NCI-H82 treated with DMSO at 0.1 percent for 48 hours (cell line): Measurements from ENCODE around the gene THAP9.
A peak's percentile ranks its signal among the peaks of the same experiment; 100 is the strongest.
"Not testable (repeated sequence)": the region's sequence is repeated elsewhere in the genome, so short reads cannot be mapped to it uniquely, and the experiment has no call there.

Experiments used
- DNase-seq: peaks from one replicate; lab custom pipeline; 2025; ENCODE audit not compliant: unreplicated experiment; lab: John Stamatoyannopoulos, UW

The THAP9 gene

DNA sequence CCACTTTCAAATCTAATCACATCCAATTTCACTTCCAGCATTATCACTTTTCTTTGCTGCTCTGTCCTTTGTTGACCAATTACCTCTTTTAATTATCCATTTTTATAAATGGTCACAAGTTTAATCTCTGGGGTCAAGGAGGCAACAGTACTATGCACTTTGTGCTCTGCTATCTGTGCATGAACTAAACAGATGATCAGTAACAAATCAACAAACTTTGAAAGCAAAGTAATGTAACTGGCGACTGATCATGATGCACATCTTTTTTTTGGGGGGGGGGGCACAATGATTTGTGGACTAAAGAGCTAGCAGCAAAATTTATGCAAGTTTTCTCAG lies 8.1 kb upstream of the THAP9 start:
- DNase-seq = no peak

DNA sequence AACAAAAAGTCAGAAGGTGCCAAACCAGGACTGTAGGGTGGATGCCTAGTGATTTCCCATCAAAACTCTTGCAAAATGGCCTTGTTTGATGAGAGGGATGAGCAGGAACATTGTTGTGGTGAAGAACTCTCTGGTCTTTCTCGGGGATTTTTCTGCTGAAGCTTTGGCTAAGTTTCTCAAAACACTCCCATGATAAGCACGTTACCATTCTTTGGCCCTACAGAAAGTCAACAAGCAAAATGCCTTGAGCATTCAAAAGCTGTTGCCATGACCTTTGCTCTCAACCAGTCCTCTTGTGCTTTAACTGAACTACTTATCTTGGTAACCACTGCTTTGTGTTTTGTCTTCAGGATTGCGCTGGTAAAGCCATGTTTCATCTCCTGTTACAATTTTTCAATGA lies 6.6 kb upstream of the THAP9 start:
- DNase-seq = no peak

DNA sequence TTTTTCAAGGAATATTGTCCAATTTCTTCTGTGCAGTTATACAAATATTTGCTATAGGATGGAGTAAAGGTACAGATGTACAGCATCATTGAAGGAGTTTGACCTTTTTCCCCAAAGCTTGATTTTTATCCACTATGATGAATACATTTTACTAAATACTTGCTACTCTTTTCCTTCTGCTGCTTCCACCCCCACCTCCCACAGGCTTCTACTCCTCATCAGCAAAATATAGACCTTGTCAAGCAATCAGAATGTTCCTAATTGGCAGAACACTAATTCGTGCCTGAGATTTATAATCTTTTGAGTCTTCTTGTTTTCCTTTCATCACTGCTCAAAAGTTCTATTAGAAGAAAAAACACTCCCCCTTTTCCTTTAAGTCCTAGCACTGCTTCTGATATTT lies 3.8 kb upstream of the THAP9 start:
- no peak for DNase-seq

DNA sequence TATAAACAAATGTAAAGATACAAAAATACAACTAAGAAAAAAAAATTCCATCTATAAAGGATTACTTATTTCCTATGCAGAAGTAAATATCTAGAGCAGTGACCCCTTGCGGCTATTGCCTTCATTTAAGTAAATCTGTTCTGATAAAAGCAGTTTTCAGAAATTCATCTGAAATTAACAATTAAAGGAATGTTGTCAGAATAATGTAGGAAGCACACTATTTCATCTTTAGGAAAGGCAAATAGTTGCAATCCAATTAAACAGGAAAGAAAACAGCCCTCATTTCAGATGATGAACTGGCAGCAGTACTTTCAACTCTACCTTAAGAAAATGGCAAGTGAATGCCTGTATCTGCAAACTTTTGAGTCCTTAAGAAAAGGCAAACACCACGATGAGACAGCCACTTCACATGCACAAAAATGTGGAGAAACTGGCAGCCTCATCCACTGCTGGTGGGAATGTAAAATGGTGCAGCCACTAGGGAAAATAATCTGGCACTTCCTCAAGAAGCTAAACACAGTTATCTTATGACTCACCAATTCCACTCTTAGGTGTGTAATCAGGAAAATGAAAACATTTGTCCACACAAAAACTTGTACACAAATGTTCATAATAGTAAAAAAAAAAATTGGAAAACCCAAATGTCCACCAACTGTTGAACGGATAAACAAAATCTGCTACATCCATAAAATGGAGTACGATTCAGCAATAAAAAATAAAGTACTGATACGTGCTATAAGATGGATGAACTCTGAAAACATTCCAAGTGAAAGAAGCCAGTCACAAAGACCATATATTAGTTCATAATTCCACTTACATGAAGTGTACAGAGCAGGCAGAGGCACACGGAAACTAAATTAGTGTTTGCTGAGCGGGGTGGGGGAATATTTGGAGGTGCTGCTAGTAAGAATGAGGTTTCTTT lies 2.0 kb upstream of the THAP9 start:
- DNase-seq = no peak

DNA sequence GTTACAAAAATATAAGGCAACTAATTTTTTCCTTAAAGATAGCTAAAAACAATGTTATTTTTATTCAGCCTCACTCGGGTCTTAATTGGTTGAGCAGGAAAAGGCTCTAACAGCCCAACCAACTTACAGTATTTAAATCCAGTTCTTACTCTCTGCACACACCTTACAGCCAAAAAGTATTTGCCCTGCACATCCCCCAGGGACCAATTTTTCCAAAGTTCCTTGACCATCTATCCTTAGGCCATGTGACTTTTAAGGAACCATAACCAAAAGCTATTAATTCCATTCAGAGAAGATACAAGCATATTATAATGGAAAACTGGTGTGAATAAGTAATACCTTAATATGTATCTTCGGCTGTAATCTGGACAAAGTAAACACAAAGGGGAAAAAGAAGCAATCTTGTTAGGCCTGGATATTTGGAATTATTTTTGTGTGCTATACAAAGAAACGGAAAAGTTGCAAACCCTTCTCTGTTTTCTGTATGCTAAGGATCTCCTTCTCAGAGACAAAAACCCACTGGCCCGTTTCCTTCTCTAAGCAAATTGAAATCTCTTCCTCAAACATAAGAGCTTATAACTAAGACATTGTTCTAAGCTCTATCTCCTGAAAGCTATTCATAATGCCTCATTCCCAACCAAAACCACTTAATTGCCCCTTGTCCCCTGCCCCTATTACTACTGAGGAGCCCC lies 1.0 kb upstream of the THAP9 start:
- DNase-seq = no peak

DNA sequence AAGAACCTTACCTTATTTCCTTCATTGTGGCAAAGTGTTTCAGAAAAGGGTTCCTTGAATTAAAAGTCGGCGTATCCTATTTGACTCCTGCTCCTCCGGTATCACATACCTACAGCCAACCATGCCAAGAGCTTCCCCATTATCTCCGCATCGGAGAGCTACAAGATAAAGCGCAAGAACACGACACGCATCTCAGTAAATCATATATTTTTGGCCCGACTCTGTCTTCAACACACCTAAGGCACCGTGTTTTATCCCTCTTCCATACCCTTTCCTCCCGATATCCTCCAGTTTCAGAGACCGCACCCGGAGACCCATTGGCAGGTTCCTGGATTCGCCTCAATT lies 497 bp upstream of the THAP9 start:
- no peak for DNase-seq

DNA sequence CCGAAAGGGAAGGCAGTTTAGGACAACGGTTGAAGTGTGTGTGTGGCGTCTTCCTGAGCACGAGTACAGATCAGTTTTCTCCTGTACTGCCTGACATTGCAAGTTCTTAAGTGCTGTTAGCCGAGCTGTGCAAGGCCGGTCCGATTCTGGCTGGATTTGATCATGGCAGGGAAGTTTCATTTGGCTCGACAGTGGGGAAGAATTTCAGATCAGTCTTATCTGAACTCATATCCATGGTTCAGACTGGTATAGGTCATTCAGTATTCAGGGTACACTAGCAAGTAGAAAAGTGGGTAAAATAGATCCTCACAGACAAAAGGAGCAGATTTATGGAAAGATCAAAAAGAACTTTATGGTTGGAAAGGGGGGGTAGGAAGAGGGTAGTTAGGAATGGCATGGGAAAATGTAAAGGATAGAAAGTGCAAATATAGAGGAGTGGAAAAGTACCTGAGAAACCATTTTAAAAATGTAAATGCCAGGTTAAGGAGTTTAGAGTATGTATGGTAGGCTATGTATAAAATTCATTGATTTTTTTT lies 716 bp downstream of the THAP9 start:
- peak; percentile 72 for DNase-seq

DNA sequence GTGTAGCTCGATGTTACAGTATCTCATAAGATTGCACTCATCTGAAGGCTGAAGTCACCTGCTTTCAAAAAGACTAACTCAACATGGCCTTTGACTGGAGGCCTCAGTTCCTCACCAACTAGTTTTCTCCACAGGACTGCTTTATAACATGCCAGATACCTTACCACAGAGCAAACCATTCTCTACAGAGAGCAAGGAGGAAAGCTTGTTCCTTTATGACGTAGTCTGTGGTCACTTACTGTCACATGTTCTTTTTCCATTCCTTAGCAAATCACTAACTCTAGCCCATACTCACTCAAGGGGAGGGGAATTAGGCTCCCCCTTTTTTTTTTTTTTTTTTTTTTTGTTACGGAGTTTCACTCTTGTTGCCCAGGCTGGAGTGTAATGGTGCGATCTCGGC lies 3.2 kb downstream of the THAP9 start:
- no peak for DNase-seq

DNA sequence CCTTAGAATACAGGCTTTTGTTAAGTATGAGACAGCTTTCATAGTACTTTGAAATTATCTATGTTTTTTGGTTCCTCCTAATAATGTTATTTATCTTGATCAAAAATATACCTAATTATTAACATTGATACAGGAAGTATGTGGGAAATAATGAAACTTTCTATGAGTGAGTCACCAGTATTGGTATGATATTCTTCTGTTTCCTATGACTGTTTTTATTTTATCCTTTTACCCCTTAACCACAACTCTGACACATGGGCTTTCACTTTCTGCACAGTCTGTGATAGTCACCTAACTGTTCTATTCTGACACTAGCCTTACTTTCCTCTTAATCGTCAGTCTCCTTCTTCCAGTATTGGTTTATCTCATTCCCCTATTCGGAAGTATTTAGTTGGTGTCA lies 4.7 kb downstream of the THAP9 start:
- no peak for DNase-seq

DNA sequence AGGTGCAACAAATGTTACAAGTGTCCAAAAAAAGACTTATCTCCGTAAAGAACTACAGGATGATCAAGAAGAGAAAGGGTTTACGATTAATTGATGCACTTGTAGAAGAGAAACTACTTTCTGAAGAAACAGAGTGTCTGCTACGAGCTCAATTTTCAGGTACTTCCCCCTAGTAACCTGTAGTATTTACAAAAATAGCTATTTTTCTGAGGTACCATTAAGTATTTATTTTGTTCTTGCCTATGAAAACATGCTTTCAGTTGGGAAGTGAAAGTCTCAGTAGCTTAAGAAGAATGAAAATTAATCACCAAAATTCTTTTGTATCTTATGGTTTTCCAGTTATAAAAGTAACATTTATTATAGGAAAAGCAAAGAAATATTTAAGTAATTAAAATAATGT lies 5.9 kb downstream of the THAP9 start:
- no peak for DNase-seq

DNA sequence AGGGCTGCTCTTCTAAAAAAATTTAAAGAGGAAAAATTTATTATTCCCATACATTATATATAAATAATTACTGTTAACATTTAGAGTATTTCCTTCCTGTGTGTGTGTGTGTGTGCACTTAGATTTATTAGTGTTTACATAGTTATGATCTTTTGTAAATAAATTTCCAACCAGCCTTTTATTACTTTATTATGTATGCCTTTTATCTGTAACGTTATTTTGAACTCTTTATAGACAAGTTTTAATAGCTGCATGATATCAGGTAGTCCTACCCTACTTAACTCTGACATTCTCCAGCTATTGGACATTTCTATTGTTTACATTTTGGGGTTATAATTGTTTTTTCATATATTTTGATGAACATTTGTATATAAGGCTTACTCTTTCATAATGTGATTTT lies 8.8 kb downstream of the THAP9 start:
- DNase-seq = no peak

DNA sequence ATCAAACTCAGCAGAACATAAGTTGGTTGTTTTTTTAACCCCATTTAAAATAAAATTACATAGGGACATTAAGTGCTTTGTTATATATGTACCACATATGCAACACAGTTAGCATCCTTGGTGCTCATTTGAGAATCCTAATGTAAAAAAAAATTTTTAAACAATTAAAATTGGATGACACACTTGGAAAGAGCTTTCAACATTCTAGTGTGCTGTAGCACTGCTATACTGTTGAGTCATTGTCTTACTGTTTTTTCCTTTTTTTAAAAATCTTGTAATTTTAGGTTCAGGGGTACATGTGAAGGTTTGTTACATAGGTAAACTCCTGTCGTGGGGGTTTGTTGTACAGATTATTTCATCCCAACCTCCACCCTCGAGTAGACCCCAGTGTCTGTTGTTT lies 12.8 kb downstream of the THAP9 start:
- DNase-seq = no peak

DNA sequence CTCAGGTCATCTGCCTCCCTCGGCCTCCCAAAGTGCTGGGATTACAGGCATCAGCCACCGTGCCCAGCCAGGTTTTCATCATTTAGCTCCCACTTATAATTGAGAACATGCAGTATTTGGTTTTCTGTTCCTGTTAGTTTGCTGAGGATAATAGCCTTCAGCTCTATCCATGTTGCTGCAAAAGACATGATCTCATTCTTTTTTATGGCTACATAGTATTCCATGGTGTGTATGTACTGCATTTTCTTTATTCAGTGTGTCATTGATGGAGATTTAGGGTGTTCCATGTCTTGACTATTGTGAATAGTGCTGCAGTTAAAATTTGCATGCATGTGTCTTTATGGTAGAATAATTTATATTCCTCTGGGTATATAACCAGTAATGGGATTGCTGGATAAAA lies 13.4 kb downstream of the THAP9 start:
- DNase-seq = not testable (repeated sequence)

DNA sequence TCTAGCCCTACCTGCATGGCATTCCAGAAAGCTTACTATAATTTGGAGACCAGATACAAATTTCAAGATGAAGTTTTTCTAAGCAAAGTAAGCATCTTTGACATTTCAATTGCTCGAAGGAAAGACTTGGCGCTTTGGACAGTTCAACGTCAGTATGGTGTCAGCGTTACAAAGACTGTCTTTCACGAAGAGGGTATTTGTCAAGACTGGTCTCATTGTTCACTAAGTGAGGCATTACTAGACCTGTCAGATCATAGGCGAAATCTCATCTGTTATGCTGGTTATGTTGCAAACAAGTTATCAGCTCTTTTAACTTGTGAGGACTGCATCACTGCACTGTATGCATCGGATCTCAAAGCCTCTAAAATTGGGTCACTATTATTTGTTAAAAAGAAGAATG lies 17.6 kb downstream of the THAP9 start:
- DNase-seq = no peak

DNA sequence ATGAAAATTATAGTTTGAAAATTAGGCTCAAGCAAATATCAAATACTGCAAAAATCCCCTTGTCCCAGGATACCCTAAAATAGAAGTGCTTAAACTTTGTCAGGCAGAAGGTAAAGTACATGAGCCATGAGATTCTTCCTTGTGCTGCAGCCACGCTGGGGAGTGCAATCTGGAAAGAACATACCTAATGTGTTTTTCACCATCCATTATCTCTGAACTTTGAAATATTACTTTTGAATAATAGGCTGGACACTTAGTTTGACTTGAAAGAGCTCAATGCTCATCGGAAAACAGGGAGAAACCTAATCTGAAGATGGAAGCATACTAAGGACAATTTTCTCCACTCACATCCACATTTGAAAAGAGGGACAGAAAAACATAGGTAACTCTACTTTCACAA lies 18.9 kb downstream of the THAP9 start:
- DNase-seq = no peak

DNA sequence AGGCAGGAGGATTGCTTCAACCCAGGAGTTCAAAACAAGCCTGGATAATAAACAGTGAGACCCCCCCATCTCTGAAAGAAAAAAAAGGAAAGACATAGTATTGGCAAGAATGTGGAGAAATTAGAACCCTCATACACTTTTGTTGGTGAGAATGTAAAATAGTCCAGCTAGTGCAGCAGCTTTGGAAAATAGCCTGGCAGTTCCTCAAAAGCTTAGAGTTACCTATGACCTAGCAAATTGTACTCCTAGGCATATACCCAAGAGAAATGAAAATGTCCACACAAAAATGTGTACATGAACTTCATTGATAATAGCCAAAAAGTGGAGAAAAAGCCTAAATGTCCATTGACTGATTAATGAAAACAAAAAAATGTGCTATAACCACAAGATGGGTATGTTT lies 21.3 kb downstream of the THAP9 start:
- no peak for DNase-seq

DNA sequence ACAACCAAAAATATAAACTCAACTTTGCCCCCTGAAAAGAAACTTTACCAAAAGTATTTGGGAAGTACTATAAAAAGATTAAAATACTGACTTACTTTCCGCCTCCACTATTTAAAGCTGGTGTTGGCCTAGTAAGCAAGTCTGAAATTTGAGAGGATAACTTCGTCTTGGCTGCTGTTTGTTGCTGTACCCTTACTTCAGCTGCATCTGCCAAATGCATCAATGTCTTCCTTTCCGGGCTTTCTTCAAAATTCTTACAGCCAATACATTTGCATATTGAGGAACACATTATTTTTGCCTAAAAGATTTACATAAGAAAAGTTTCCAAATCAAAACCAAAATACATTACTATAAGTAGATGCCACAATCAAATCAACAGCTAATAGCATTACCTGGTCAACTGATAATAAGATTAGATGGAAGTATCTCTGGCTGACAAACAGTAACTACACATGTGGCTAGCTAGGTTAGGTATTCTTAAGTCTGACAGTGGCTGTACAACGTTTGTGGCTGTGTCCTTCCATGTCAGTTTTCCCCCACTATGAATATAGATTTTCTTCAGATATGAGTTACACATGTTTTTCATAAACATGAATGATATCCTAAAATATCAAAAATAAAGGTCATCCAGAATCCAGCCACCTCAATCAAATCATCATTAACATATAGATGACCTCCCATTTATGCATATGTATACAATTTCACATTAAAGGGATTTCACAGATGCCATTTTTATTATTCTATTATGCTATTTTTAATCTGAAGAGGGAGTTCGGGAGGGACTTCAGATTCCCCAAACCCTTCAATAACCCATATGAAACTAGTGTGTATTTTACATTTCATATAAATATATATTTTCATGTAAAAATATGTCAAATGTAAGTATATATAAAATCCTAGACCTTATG lies 30.6 kb downstream of the THAP9 start:
- peak; percentile 66 for DNase-seq

DNA sequence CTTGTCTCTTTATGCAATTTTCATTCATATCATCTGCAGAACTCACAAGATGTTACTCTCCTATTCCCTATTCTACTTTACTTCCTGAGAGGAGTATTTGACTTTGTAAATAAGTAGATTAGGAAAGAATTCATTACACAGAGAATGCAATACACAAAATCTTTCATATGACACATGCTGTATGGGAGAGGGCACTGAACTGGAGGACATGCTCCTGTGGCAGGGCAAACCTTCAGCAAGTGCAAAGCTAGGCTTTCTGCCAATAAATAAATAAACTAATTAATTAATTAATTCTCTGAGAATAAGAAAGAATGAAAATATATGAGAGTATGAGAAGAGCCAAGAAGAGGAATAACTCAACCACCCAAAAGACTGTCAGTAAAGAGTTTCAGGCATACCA lies 33.9 kb downstream of the THAP9 start:
- no peak for DNase-seq

DNA sequence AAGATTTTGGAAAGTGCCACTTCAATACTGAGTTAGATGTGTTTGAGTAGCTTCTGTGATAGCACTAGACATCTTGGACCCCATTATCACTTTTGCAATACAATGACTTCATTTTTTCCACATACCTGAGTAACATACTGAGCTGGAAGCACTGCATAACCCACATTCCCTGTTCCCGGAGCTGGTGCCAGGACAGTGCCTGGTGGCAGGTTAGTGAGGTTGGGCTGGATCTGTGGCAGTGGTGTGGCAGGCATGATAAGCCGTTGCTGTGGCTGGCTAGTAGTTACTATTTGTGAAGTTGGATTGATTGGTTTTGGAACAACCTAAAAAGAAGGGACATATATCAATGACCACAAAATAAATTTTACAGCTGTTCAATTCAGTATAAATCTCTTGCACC lies 38.9 kb downstream of the THAP9 start:
- DNase-seq = no peak

DNA sequence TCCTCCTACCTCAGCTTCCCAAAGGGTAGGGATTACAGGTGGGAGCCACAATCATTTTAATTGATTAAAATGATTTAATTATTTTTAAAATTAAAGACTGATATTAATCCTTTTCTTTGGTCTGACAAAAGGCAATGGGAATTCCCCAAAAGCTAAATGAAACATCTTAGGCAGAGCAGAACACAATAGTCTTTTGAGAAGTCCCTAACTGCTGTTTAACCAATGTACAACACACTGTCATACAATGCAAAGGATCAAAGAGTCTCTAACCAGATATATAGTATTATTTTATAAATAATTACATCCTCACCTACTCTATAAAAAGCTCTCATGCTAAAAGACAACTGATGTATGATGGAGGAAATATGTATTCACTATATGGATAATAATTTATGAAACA lies 47.0 kb downstream of the THAP9 start:
- no peak for DNase-seq

DNA sequence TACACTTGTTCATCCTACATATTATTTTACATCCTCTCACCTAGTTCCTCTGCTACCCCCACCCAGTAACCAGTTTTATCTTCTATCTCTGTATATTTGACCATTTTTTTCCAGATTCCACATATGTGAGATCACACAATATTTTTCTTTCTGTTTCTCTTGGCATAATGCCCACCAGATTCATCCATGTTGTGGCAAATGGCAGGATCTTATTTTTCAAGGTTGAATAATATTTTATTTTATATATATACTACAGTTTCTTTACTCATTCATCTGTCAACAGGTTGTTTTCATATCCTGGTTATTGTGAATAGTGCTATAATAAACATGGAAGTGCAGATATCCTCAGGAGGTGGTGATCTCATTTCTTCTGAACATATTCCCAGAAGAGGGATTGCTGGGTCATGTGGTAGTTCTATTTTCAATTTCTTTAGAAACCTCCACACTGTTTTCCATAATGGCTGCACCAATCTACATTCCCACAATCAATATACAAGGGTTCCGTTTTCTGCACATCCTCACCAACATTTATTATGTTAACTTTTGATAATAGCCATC lies 48.2 kb downstream of the THAP9 start:
- DNase-seq = no peak
